A673 (cell line): ENCODE data around the gene CFAP46. TPM values are rescaled to one million over a fixed set of nuclear protein-coding genes. Genes with fewer than 3 reads are reported as not detected.

Experiments used
- BruUV-seq: library from RNA; stranded (reverse); fragments of 400-500 nt; replicated peaks from 2 replicates; lab custom pipeline; 2021; lab: Mats Ljungman, UMichigan
- CTCF ChIA-PET: fragments of 300-600 bp; sonication (Branson Sonifier 250); formaldehyde crosslinking; loops from one replicate; lab custom pipeline; 2022; ENCODE audit warnings: antibody characterized with exemption; lab: Charles Lee
- POLR2A ChIA-PET: fragments of 300-600 bp; sonication (Branson Sonifier 250); formaldehyde crosslinking; loops from one replicate; lab custom pipeline; 2022; ENCODE audit warnings: antibody characterized with exemption; ENCODE audit not compliant: low non-redundant PET; lab: Charles Lee
- DNase-seq: peaks from one replicate; pipeline ENCODE4 v3.0.0-alpha.2; 2015; ENCODE audit warnings: low spot score
- H3K27ac ChIP-seq: fragments of 200-600 bp; sonication (generic); 2 replicates; pipeline ENCODE4 v1.5.1; 2016; ENCODE audit warnings: mixed run types, low read depth, mild to moderate bottlenecking, mixed read lengths, antibody characterized with exemption, low read length; ENCODE audit not compliant: poor library complexity, severe bottlenecking
- H3K27me3 ChIP-seq: fragments of 200-600 bp; sonication (generic); replicated peaks from 2 replicates; pipeline ENCODE4 v1.6.1; 2017; ENCODE audit warnings: mixed run types, low read depth, mild to moderate bottlenecking, mixed read lengths, antibody characterized with exemption, low read length; ENCODE audit not compliant: insufficient read depth, poor library complexity
- H3K36me3 ChIP-seq: fragments of 200-600 bp; sonication (generic); 2 replicates; pipeline ENCODE4 v1.6.1; 2016; ENCODE audit warnings: mixed run types, mild to moderate bottlenecking, mixed read lengths, antibody characterized with exemption, low read length; ENCODE audit not compliant: insufficient read depth, poor library complexity, severe bottlenecking
- H3K4me1 ChIP-seq: fragments of 200-600 bp; sonication (generic); 2 replicates; pipeline ENCODE4 v1.6.1; 2017; ENCODE audit warnings: mixed run types, mild to moderate bottlenecking, mixed read lengths, antibody characterized with exemption, low read length; ENCODE audit not compliant: insufficient read depth, poor library complexity, severe bottlenecking
- H3K4me3 ChIP-seq: fragments of 200-600 bp; sonication (generic); 2 replicates; pipeline ENCODE4 v1.5.1; 2016; ENCODE audit warnings: low read depth, mixed run types, mild to moderate bottlenecking, mixed read lengths, low read length; ENCODE audit not compliant: poor library complexity, severe bottlenecking
- H3K9me3 ChIP-seq: fragments of 200-600 bp; sonication (generic); 2 replicates; pipeline ENCODE4 v1.6.1; 2016; ENCODE audit warnings: mixed run types, low read depth, mild to moderate bottlenecking, mixed read lengths, antibody characterized with exemption, low read length; ENCODE audit not compliant: poor library complexity, severe bottlenecking
- CTCF ChIP-seq: fragments of 300-800, 200-600 bp; sonication (generic); conservative IDR thresholded peaks from 2 replicates; pipeline ENCODE4 v1.5.1; 2017; ENCODE audit warnings: low read depth, mild to moderate bottlenecking, antibody characterized with exemption, low read length, moderate library complexity, mixed read lengths
- EZH2 ChIP-seq: fragments of 200-600 bp; sonication (generic); IDR thresholded peaks from 2 replicates; pipeline ENCODE4 v1.6.1; 2017; ENCODE audit warnings: borderline replicate concordance, low read depth, mild to moderate bottlenecking, mixed read lengths, antibody characterized with exemption, low read length; ENCODE audit not compliant: poor library complexity, severe bottlenecking
- intact Hi-C: fragments of 100-400 bp; cut with micrococcal nuclease; formaldehyde crosslinking; loops from one replicate; pipeline ENCODE4 v1.10.0; 2022; ENCODE audit not compliant: unreplicated experiment
- total RNA-seq: library from RNA; stranded (reverse); gene quantifications from 2 replicates; pipeline ENCODE4 v1.2.3, GENCODE V29; 2021

The CFAP46 gene
- total RNA-seq, 1 experiment from 2014 or later, result 1.9 TPM

GRCh38 chr10:132959559-132959961 is 17.2 kb upstream of the CFAP46 start:
- H3K36me3 ChIP-seq, result no peaks in the 10 kb centered on the region
- TF ChIP-seq EZH2 (no peak), CTCF (no peak)
- no peaks in the 10 kb centered on the region for H3K9me3 ChIP-seq
- DNase-seq, result no peak
- no peaks in the 10 kb centered on the region for H3K4me1 ChIP-seq
- peaks cover 26% of the 10 kb centered on the region for H3K27me3 ChIP-seq
- POLR2A ChIA-PET, result no interaction called here
- CTCF ChIA-PET, result no interaction called here
- no TSS peak for BruUV-seq
- no peak overlapping the region for H3K4me3 ChIP-seq
- intact Hi-C loops, result no loop called here
- no peak overlapping the region for H3K27ac ChIP-seq

- no peaks in the 10 kb centered on the region for H3K4me1 ChIP-seq
- intact Hi-C loops, result no loop called here
- TF ChIP-seq CTCF, result no peak
- TF ChIP-seq EZH2, result no peak
- no peak for DNase-seq
- H3K27me3 ChIP-seq, result peaks cover 27% of the 10 kb centered on the region
- no TSS peak for BruUV-seq
- H3K27ac ChIP-seq, result no peak overlapping the region
- no peak overlapping the region for H3K4me3 ChIP-seq
- POLR2A ChIA-PET, result no interaction called here
- CTCF ChIA-PET, result no interaction called here
- H3K9me3 ChIP-seq, result no peaks in the 10 kb centered on the region
- no peaks in the 10 kb centered on the region for H3K36me3 ChIP-seq
These were observed 16.7 kb upstream of the CFAP46 start for GRCh38 chr10:132958883-132959558.

GRCh38 chr10:132957981-132958882 is 15.9 kb upstream of the CFAP46 start:
- DNase-seq, result no peak
- BruUV-seq, result no TSS peak
- intact Hi-C loops, result no loop called here
- no peaks in the 10 kb centered on the region for H3K36me3 ChIP-seq
- no peaks in the 10 kb centered on the region for H3K4me1 ChIP-seq
- no peak overlapping the region for H3K4me3 ChIP-seq
- CTCF ChIA-PET, result no interaction called here
- peaks cover 27% of the 10 kb centered on the region for H3K27me3 ChIP-seq
- H3K27ac ChIP-seq, result no peak overlapping the region
- POLR2A ChIA-PET, result no interaction called here
- H3K9me3 ChIP-seq, result no peaks in the 10 kb centered on the region
- TF ChIP-seq CTCF (no peak), EZH2 (no peak)
